Lower leg skin (tissue), 3 donors: ENCODE data around the gene FARSB.

Experiments used
- CTCF ChIP-seq, 3 donors: fragments of 450-650 bp; IDR thresholded peaks; one replicate each; pipeline ENCODE4 v1.5.1; 2016; ENCODE audit warnings: antibody characterized with exemption in 3 of 3, mild to moderate bottlenecking in 3 of 3, moderate library complexity in 2 of 3
- POLR2A ChIP-seq, 2 donors: fragments of 450-650 bp; IDR thresholded peaks; one replicate each; pipeline ENCODE4 v1.6.1; 2016 to 2017; ENCODE audit warnings: antibody characterized with exemption in 2 of 2, mild to moderate bottlenecking in 1 of 2, moderate library complexity in 1 of 2

GRCh38 chr2:222627764-222628163 lies 28.1 kb downstream of the FARSB start:
- TF ChIP-seq CTCF (IDR thresholded peaks at IDR 0.05) (no peak), POLR2A (IDR thresholded peaks at IDR 0.05) (no peak)
